ENCODE data around the gene UBE2V1. TPM values are rescaled to one million over a fixed set of nuclear protein-coding genes. Genes with fewer than 3 reads are reported as not detected.

UBE2V1 gene
- polyA plus RNA-seq, 1 of the 3 experiments (the other 2 are of a cell fraction) = 99.7 TPM

GRCh38 chr20:50111120-50111828 is 1.7 kb downstream of the UBE2V1 start:
- H3K9me3 ChIP-seq = no peaks in the 10 kb centered on the region
- peaks cover 93% of the 10 kb centered on the region for H3K79me2 ChIP-seq (ENCODE audit: insufficient read depth)
- TF ChIP-seq FOSL2 (IDR thresholded peaks at IDR 0.05; ENCODE audit: borderline replicate concordance, low read depth) (no peak), ELF1 (IDR thresholded peaks at IDR 0.05) (no peak), JUND (IDR thresholded peaks at IDR 0.05) (no peak), SMC3 (IDR thresholded peaks at IDR 0.05; ENCODE audit: low read depth, low read length) (no peak), EP300 (IDR thresholded peaks at IDR 0.05; ENCODE audit: borderline replicate concordance in 1 of 2, low read depth in 1 of 2, low read length in 1 of 2) (no peak), RFX5 (IDR thresholded peaks at IDR 0.05; ENCODE audit: low read length) (no peak), IRF3 (IDR thresholded peaks at IDR 0.05; ENCODE audit: low read depth, low read length) (no peak), SIN3A (IDR thresholded peaks at IDR 0.05; ENCODE audit: borderline replicate concordance, low read depth, low read length) (no peak), NRF1 (IDR thresholded peaks at IDR 0.05; ENCODE audit: low read depth, low read length) (no peak), ZBTB33 (IDR thresholded peaks at IDR 0.05; ENCODE audit: borderline replicate concordance, low read depth) (no peak), PBX3 (IDR thresholded peaks at IDR 0.05) (no peak), POLR2AphosphoS5 (IDR thresholded peaks at IDR 0.05; ENCODE audit: low read depth, low read length) (no peak), EZH2phosphoT487 (IDR thresholded peaks at IDR 0.05; ENCODE audit: borderline replicate concordance, low read depth) (no peak), NFIC (IDR thresholded peaks at IDR 0.05; ENCODE audit: borderline replicate concordance) (no peak), FOXJ3 (CRISPR knock-in tag; IDR thresholded peaks at IDR 0.05) (no peak)
- peaks cover 13% of the 10 kb centered on the region for H3F3A ChIP-seq (replicated peaks; ENCODE audit: insufficient read depth)
- peak overlapping the region; percentile 90 for H3K4me2 ChIP-seq
- no peak overlapping the region for H2AFZ ChIP-seq (ENCODE audit: low read depth)
- no peaks in the 10 kb centered on the region for H3K9me2 ChIP-seq
- 48% methylated on average over 7 of the region's 10 CpGs for WGBS (ENCODE audit: low lambda C conversion rate)
- CTCF ChIA-PET = interaction anchor here (0.7 to 7.9 kb wide), 10 partner anchors 8 to 132 kb away, joined by 3 to 48 read pairs (median 7); no protein-coding TSS in a partner anchor
- peaks cover 58% of the 10 kb centered on the region for H4K20me1 ChIP-seq (ENCODE audit: insufficient read depth)
- peak overlapping the region; percentile 95 for H3K9ac ChIP-seq
- H3K4me3 ChIP-seq (ENCODE audit: low read depth in 2 of 2, low read length in 1 of 2) = peak overlapping the region; percentile 83 to 91
- DNase-seq = no peak
- peaks cover 45 to 48% of the 10 kb centered on the region in 2 experiments; a peak in 3 of 4 replicates for H3K4me1 ChIP-seq (ENCODE audit: control insufficient read depth in 1 of 2, insufficient read depth in 2 of 2, low read depth in 1 of 2, low read length in 1 of 2)
- H3K27me3 ChIP-seq (ENCODE audit: insufficient read depth) = no peaks in the 10 kb centered on the region
- peaks cover 4 to 15% of the 10 kb centered on the region in 2 experiments for H3K36me3 ChIP-seq (replicated peaks in 1 of 2; ENCODE audit: control insufficient read depth in 1 of 2, insufficient read depth in 2 of 2, low read length in 1 of 2)
- POLR2A ChIA-PET = interaction anchor here (1.4 kb wide), 1 partner anchor 8 kb away, joined by 3 read pairs; no protein-coding TSS in a partner anchor
- H3K27ac ChIP-seq (ENCODE audit: low read depth in 2 of 2, low read length in 1 of 2) = peak overlapping the region; percentile 66 to 91

Measured in SK-N-SH (cell line).